ENCODE data around the gene BMP15. TPM values are rescaled to one million over a fixed set of nuclear protein-coding genes. Genes with fewer than 3 reads are reported as not detected.

Gene BMP15
- total RNA-seq, result not detected
- long read RNA-seq, result 0 reads

DNA sequence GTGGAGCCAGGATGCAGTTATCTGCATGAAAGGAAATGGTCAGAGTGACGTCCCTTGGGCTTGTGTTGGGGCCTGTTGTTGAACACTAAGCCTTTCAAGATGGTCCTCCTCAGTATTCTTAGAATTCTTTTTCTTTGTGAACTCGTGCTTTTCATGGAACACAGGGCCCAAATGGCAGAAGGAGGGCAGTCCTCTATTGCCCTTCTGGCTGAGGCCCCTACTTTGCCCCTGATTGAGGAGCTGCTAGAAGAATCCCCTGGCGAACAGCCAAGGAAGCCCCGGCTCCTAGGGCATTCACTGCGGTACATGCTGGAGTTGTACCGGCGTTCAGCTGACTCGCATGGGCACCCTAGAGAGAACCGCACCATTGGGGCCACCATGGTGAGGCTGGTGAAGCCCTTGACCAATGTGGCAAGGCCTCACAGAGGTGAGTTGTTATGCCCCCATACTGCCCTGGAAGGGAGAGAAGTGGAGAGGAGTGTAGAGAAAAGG is at the start of gene BMP15:
TSS of gene BMP15 (plus strand) at position 51 of the 492 bp plus-strand sequence. CDS start at position 100, 49 bp downstream.
- no peak for DNase-seq (ENCODE audit: missing footprints)
- intact Hi-C loops (cut with DNase I), result no loop called here
- no peak for ATAC-seq

DNA sequence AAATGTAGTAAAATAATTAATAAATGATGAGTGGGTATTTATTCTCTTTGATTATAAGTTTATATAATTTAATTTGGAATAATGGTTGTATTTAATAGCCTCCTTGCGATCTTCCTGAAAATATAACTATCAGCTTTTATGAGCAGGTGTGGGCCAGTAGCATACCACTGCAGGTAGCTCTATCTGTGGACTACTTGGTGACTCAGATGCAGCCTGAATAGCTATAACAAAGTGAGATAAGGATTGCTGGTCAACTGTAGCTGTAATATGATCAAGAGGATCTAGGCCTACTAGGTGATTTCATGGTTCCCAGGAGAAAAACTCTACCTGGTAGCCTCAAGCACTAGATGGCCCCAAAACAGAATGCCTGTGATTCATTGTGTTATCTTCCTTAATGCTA is 47.1 kb upstream of the BMP15 start:
- ATAC-seq (no peak), DNase-seq (ENCODE audit: missing footprints) (no peak)
- intact Hi-C loops (cut with DNase I), result no loop called here

DNA sequence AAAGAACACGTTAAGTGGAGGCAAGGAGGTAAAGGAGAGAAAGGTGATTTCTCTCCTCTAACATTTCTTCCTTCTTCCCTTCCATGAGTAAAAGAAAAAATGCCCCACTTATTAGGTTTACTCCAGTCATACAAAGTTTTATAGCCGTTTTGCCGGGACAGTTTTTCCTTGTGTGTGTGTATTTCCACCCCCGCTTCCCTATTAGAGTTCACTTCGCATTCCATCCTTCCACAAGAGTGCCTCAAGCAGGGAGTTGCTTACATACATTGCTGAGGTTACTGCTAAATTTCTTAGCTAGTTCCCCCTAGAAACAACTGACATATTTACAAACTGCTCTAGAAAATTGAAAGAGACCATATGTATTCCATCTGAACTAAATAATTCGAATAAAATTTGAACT is 45.2 kb upstream of the BMP15 start:
- no peak for ATAC-seq
- no peak for DNase-seq (ENCODE audit: missing footprints)
- intact Hi-C loops (cut with DNase I), result no loop called here

DNA sequence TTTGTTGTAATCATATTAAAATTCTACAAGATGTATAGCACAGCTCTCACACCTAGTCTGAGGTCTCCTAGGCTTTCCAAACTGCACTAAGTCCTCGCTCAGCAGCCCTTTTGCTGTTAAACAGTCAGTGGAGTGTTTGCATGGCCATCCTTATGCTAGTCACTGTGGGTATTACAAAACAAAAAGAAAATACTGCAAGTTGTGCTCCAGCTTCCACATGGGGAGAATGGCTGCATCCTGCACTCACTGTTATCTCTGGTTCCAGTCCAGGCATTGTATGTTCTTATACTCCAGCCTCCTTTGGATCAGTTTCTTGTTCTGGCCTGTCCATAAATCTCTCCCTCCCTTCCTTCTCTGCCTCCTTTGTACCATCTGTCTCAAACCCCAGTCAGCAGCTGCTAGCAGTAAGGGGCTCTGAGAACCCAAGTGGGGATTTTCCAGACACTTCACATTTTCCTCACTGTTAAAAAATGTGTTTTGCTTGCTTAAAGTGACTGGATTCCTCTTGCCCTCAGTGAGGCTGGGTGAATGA is 38.5 kb upstream of the BMP15 start:
- intact Hi-C loops (cut with DNase I), result no loop called here
- DNase-seq (ENCODE audit: missing footprints), result no peak
- no peak for ATAC-seq

DNA sequence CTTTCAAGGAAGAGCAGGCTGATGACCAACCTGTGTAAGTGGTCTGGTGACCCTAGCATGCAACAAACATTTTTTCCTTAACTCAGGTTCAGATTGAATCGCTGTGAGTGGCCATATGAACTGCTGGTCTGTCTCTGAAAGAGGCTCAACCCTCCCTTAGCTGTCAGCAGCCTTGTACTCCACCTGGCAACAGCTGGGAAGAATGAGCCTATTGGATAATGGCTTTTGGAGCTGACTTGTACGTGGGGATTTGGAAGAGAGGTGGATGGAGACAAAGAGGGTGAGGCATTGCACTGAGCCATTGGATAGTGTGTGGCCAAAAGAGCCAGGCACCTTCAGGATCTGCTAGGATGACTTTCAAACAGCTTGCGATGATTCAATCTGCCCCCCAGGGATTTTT is 35.7 kb upstream of the BMP15 start:
- intact Hi-C loops (cut with DNase I), result no loop called here

DNA sequence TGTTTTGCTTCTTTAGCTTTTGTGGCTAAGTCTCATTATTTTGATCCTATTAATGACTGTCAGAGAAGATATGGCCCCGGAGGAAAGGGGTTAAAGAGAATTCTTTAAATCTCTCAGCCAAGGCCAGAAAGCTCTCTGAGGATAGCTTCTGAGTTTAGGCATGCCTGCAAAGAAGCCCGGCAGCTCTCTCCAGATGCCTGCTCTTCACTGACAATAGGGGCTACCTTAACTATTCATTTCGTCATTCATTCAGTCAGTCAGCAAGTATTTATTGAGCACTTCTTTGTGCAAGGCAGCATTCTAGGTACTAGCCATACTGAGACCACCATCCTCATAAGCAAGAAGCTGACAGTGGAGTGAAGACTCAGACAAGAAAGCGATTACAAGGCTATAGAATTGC is 34.0 kb upstream of the BMP15 start:
- ATAC-seq, result no peak
- no peak for DNase-seq (ENCODE audit: missing footprints)
- intact Hi-C loops (cut with DNase I), result no loop called here

More for the DNA sequence above, 35.7 kb upstream of the BMP15 start:
- ATAC-seq (no peak), DNase-seq (ENCODE audit: missing footprints) (no peak)

DNA sequence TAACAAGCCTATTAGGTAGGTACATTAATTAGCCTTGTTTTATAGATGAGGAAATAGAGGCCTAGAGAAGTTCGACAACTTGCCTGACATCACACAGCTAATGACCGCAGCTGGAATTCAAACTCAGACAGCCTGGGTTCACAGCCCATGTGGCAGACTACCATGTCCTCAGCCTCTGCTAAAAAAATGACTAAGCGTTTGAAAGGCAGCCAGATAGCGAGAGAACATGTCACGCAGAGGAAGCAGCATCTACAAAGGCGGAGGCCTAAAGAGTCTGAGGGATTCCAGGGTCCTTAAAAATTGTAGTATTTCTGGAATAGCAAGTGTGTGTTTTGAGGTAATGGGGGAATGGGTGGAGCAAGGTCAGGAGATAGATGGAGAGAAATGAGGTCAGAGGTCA is 33.2 kb upstream of the BMP15 start:
- intact Hi-C loops (cut with DNase I), result no loop called here
- DNase-seq (ENCODE audit: missing footprints) (no peak), ATAC-seq (peak; percentile 10)

DNA sequence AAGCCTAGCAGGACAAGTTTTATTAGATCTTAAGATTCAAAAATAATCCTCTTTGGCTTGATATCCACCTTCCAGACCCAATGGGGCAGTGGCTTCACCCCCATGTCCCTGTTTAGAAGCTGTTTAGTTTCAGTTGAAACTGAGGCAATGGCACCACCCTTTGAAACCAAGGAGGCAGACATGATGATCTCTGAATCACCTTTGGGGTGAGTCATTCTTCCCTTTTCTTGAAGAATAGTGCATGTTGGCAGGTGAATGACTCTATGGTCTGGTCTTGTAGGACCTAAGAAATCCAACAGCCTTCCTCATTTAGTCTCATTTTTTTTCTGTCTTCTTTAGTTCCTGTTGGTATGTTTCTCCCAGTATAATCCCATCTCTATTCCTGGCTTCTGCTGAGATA is 29.5 kb upstream of the BMP15 start:
- ATAC-seq (no peak), DNase-seq (ENCODE audit: missing footprints) (no peak)
- intact Hi-C loops (cut with DNase I), result no loop called here

DNA sequence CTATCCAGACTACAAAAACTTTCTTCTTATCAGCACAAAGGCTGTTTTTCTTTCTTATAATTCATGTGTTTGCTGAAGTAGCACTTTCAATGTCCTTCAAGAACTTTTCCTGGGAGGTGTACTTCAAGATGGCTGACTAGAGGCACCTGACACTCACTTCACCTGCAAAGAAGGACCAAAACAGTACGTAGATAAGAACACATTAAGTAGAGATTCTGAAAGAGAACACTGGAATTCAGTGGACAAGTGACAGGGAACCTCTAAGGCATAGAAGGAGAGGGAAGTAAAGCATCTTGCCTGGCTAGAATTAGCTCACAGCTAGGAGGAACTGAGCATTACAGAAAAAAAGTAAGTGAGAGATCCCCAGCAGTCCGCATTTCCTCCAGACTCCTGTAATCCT is 21.7 kb upstream of the BMP15 start:
- intact Hi-C loops (cut with DNase I), result no loop called here
- ATAC-seq, result no peak
- no peak for DNase-seq (ENCODE audit: missing footprints)

DNA sequence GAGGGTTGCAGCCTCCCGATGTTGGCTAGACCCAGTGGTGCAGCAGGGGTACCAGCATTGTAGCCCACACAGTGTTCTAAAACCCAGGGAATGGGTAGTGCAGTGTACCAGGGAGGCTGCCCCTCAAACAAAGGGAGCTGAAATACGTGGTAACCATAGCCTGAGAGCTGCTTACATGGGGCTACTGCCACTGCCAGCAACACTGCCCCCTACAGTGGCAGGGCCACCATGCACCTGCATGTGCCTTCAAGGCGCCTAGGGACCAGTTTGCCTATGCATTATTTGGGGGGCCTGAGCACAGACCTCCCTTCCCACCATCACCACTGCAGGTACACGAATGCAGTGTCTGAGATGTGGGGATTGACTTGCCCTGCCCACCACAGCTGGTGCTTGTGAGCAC is 21.0 kb upstream of the BMP15 start:
- ATAC-seq (no peak), DNase-seq (ENCODE audit: missing footprints) (no peak)
- intact Hi-C loops (cut with DNase I), result no loop called here

DNA sequence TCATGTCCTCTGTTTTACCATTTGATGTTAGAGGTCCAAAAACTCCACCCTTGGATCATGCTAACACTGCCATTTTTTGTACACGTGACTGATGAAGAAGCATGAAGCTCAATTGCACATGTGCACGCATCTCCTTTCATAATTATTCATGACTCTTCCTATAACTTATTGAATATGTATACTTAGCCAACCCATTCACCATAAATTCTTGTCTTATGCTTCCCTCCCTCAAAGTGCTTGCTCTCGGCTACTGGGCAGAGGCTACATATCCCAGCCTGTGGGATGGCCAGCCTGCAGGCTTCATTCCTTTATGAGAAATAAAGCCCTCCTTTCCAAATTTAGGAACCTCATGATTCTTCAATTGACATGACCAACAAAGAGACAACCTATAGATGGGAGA is 17.5 kb upstream of the BMP15 start:
- intact Hi-C loops (cut with DNase I), result no loop called here
- ATAC-seq (no peak), DNase-seq (ENCODE audit: missing footprints) (no peak)

DNA sequence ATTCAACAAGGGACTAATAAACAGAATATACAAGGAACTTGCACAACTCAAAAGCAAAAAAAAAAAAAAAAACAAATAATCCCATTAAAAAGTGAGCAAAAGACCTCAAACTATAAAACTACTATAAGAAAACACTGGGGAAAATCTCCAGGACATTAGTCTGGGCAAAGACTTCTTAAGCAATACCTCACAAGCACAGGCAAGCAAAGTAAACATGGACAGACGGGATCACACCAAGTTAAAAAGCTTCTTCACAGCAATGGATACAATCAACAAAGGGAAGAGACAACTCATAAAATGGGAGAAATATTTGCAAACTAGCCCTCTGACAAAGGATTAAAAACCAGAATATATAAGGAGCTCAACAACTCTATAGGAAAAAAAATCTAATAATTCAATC is 17.1 kb upstream of the BMP15 start:
- ATAC-seq (no peak), DNase-seq (ENCODE audit: missing footprints) (no peak)
- intact Hi-C loops (cut with DNase I), result no loop called here

DNA sequence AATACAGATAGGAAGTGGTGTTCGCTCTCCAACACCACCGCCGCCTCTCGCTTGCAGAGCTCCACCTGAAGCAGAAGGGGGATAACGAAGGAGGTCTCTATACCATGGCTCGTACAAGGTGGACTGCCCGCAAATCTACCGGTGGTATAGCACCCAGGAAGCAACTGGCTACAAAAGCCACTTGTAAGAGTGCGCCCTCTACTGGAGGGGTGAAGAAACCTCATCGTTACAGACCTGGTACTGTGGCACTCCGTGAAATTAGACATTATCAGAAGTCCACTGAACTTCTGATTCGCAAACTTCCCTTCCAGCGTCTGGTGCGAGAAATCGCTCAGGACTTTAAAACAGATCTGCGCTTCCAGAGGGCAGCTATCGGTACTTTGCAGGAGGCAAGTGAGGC is 5.2 kb upstream of the BMP15 start:
- intact Hi-C loops (cut with DNase I), result loop anchor here (10.0 kb wide), 1 partner anchor 91 kb away; the partner anchor contains the start of gene SHROOM4
- no peak for DNase-seq (ENCODE audit: missing footprints)
- no peak for ATAC-seq

DNA sequence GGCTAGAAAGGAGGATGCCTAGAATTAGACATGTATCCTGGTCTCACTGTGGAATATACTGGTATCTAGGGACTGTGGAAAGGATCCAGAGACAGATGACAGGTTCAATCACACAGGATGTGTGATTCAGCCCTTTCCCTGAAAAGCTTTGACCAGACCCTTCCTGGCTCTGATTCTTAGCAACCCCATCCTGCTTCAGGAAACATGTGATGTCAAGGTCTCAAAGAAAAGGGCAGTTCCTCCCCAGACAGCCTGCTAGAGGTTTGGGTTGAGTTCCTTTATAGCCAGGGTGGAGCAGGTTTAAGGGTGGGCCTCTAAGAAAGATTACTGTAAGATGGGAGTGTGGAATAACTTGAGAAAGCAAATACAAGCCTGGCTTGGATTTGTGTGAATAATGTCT is 3.0 kb downstream of the BMP15 start:
- ATAC-seq (no peak), DNase-seq (ENCODE audit: missing footprints) (no peak)
- intact Hi-C loops (cut with DNase I), result no loop called here

DNA sequence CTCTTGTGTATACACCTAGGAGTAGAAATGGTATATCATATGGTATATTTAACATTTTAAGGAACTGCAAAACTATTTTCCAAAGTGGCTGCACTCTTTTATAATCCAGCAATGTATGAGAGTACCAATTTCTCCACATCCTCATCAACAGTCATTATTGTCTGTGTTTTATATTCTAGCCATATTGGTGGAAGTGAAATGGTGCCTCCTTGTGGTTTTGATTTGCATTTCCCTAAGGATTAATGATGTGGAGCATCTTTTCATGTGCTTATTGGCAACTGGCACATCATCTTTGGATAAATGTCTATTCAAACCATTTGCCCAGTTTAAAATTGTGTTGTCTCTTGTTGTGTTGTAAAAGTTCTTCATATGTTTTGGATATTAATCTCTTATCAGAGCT is 9.6 kb downstream of the BMP15 start:
- ATAC-seq (no peak), DNase-seq (ENCODE audit: missing footprints) (no peak)
- intact Hi-C loops (cut with DNase I), result no loop called here

DNA sequence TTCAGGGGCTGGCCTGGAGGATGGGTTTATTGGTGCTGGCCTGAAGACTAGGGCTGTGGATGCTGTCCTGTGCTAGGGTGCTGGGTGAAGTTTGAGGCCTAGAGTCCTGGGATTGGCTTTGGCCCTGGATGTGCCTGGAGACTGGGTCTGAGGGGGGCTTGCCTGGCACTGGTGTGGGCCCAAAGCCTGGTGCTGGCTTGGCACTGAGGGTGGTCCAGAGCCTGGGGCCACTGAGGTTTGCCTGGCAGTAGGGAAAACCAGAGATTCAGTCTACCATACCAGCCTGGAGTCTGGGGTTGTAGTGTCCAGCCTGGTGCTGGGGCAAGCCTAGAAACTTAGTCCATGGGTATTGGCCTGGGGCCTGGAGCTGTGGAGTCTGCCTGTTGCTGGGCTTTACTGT is 16.6 kb downstream of the BMP15 start:
- ATAC-seq, result no peak
- DNase-seq (ENCODE audit: missing footprints), result no peak
- intact Hi-C loops (cut with DNase I), result no loop called here

DNA sequence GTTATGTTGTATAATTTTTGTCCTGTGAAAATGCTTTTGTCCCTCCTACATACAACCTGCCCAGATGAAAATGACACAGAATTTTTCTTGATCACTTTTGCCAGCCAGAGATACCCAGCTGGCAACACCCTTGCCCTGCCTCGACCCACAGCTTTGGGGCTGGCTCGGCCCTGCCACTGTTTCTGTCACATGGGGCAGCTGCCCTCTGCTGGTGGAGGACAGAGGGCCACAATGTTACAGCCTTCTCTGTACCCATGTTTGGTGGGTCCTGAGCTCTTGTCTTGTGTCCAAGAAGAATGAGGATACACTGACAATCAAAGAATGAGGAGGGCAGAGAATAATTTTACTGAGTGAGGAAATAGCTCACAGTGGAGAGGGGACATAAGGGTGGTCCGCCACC is 31.1 kb downstream of the BMP15 start:
- no peak for DNase-seq (ENCODE audit: missing footprints)
- intact Hi-C loops (cut with DNase I), result no loop called here
- no peak for ATAC-seq

DNA sequence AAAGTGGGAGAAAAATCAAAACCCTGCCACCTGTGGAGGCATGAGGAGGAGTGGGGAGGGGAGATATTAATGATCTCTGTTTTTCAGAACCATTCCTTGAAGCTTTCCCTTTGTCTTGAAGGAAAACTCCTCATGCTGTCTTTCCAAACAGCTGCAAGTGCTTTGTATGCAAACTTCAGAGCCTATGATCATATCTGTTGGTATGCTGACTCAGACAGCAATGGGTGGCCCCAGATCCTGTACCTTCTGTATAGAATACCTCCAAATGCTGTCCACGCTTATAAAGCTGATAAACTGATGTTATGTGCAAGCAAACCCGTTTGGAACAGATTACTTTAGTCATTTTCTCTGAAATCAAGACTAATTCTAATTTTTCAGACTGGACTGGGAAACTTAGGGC is 31.9 kb downstream of the BMP15 start:
- ATAC-seq (no peak), DNase-seq (ENCODE audit: missing footprints) (no peak)
- intact Hi-C loops (cut with DNase I), result no loop called here

DNA sequence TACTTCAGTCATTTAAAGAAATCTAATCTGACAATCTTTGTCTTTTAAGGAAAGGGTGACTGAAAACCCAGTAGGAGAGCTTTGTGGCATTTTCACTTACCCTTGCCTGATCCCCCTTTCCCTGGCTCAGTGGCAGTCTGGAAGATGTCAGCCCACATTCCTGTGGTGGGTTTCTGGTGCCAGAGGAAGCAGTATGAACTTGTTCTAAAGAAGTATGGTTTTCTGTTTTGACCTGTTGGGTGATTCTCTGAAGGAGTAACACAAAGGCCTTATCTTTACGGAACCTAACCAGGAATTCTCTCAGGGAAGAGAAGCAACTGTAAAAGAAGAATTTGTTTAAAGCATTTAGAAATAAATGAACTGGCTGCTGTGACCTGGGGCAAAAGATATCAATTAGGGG is 41.9 kb downstream of the BMP15 start:
- ATAC-seq (no peak), DNase-seq (ENCODE audit: missing footprints) (no peak)
- intact Hi-C loops (cut with DNase I), result no loop called here

DNA sequence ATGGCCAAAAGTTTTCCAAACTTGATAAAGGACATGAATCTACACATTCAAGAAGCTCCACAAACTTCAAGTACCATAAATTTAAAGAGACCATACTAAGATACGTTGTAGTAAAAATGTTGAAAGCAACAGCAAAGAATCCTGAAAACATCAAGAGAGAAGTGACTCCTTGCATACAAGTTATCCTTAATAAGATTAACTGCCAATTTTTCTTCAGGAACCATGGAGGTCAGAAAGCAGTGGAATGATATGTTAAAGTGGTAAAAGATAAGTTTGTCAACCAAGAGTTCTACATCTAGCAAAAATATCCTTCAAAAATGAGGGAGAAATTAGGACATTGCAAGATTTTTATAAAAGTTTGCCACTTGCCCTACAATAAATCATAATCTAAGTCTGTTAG is 43.3 kb downstream of the BMP15 start:
- no peak for ATAC-seq
- intact Hi-C loops (cut with DNase I), result no loop called here
- DNase-seq (ENCODE audit: missing footprints), result no peak

DNA sequence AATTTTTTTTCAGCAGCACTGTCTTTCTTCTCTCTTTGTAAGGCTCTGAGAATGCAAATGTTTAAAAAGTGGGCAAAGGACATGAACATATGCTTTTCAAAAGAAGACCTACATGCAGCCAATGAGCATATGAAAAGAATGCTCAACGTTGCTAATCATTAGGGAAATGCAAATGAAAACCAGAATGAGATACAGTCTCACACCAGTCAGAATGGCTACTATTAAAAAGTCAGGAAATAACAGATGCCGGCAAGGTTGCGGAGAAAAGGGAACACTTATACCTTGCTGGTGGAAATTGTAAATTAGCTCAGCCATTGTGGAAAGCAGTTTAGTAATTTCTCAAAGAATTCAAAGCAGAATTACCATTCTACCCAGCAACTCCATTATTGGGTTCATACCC is 51.6 kb downstream of the BMP15 start:
- no peak for DNase-seq (ENCODE audit: missing footprints)
- ATAC-seq, result no peak
- intact Hi-C loops (cut with DNase I), result no loop called here
